ENCODE measurements around the gene SLC25A42.

Gene SLC25A42

DNA sequence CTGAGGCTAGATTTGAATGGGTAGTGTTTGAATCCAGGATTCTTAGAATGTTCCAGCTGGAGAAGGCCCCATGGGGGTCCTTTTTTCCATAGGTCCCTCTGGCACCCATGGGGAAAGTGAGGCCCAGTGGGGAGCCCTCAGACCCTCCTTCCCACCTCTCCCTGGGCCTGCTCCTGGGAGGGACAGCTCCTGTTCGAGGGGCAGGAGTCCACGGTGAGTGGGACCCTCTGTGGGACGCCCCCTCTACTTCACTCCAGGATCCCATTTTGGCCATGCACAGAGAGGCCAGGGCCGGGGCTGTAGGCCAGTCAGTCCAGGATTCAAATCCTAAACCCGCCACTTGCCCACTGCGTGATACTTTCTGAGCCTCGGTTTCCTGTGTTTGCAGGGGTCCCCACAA, 98.7 kb downstream of the SLC25A42 start:
- no peak for DNase-seq (ENCODE audit: low read depth in 3 of 3)
